ENCODE results near the gene ADAMTSL5. TPM values are rescaled to one million over a fixed set of nuclear protein-coding genes. Genes with fewer than 3 reads are reported as not detected.
A peak's percentile ranks its signal among the peaks of the same experiment; 100 is the strongest.
"Not testable (repeated sequence)": the region's sequence is repeated elsewhere in the genome, so short reads cannot be mapped to it uniquely, and the experiment has no call there.

The ADAMTSL5 gene
- total RNA-seq, 1 donor from 2014 or later = not detected

- DNase-seq = peak; percentile 95
Observed at GRCh38 chr19:1478934-1479707, 33.7 kb downstream of the ADAMTSL5 start, which contains the start of gene C19orf25. Gene C19orf25 (minus strand): TSS chr19:1479215. CDS start chr19:1478903, 312 bp downstream.

GRCh38 chr19:1477056-1477455, 35.8 kb downstream of the ADAMTSL5 start:
- DNase-seq = not testable (repeated sequence)

GRCh38 chr19:1475751-1476437, 36.9 kb downstream of the ADAMTSL5 start:
- no peak for DNase-seq

GRCh38 chr19:1474765-1475351, 38.0 kb downstream of the ADAMTSL5 start:
- DNase-seq = no peak

GRCh38 chr19:1474011-1474764, 38.6 kb downstream of the ADAMTSL5 start:
- no peak for DNase-seq

- no peak for DNase-seq
Observed at GRCh38 chr19:1473085-1473851, 39.6 kb downstream of the ADAMTSL5 start.

GRCh38 chr19:1472231-1473084, 40.4 kb downstream of the ADAMTSL5 start:
- no peak for DNase-seq

- DNase-seq = no peak
Observed at GRCh38 chr19:1471515-1472160, 41.2 kb downstream of the ADAMTSL5 start.

- no peak for DNase-seq
Observed at GRCh38 chr19:1471010-1471514, 41.8 kb downstream of the ADAMTSL5 start.

- DNase-seq = no peak
Observed at GRCh38 chr19:1470305-1471009, 42.4 kb downstream of the ADAMTSL5 start.

GRCh38 chr19:1470055-1470304, 42.8 kb downstream of the ADAMTSL5 start:
- DNase-seq = no peak

GRCh38 chr19:1469255-1470054, 43.4 kb downstream of the ADAMTSL5 start:
- DNase-seq = no peak

GRCh38 chr19:1468821-1469254, 44.0 kb downstream of the ADAMTSL5 start:
- peak; percentile 41 for DNase-seq

- no peak for DNase-seq
Observed at GRCh38 chr19:1468274-1468820, 44.5 kb downstream of the ADAMTSL5 start.

- no peak for DNase-seq
Observed at GRCh38 chr19:1467490-1468273, 45.1 kb downstream of the ADAMTSL5 start.

- no peak for DNase-seq
Observed at GRCh38 chr19:1467215-1467489, 45.7 kb downstream of the ADAMTSL5 start.

GRCh38 chr19:1466461-1467214, 46.2 kb downstream of the ADAMTSL5 start:
- DNase-seq = no peak
